IPS-20b (cell line): Measurements from ENCODE around the gene MAP7.
"Not testable (repeated sequence)": the region's sequence is repeated elsewhere in the genome, so short reads cannot be mapped to it uniquely, and the experiment has no call there.

ENCODE experiments used
- H3K27ac ChIP-seq: one replicate; pipeline ENCODE4 v1.5.1; 2013; ENCODE audit warnings: low read length
- H3K27me3 ChIP-seq: 2 replicates; pipeline ENCODE4 v1.6.1; 2013; ENCODE audit warnings: mild to moderate bottlenecking, low read length, inconsistent platforms; ENCODE audit not compliant: insufficient read depth
- H3K36me3 ChIP-seq: 2 replicates; pipeline ENCODE4 v1.6.1; 2013; ENCODE audit warnings: low read depth, mild to moderate bottlenecking, inconsistent platforms, low read length, moderate library complexity; ENCODE audit not compliant: insufficient read depth
- H3K4me1 ChIP-seq: 2 replicates; pipeline ENCODE4 v1.6.1; 2013; ENCODE audit warnings: mild to moderate bottlenecking, control low read depth, inconsistent platforms, low read length, moderate library complexity; ENCODE audit not compliant: insufficient read depth
- H3K4me3 ChIP-seq: 2 replicates; pipeline ENCODE4 v1.5.1; 2013; ENCODE audit warnings: mild to moderate bottlenecking, low read length, inconsistent platforms
- H3K9ac ChIP-seq: 2 replicates; pipeline ENCODE4 v1.6.1; 2013; ENCODE audit warnings: low read depth, mild to moderate bottlenecking, inconsistent platforms, low read length, moderate library complexity
- H3K9me3 ChIP-seq: 2 replicates; pipeline ENCODE4 v1.6.1; 2013; ENCODE audit warnings: mild to moderate bottlenecking, low read depth, low read length, inconsistent platforms; ENCODE audit not compliant: insufficient read depth

Gene MAP7

GRCh38 chr6:136401236-136401635, 149.0 kb downstream of the MAP7 start:
- not testable (repeated sequence) for H3K4me3 ChIP-seq, H3K36me3 ChIP-seq, H3K9me3 ChIP-seq, H3K27me3 ChIP-seq, H3K9ac ChIP-seq, H3K4me1 ChIP-seq, H3K27ac ChIP-seq

GRCh38 chr6:136398453-136398852, 151.8 kb downstream of the MAP7 start:
- Histone ChIP-seq H3K27me3 (no peaks in the 10 kb centered on the region), H3K4me1 (peaks cover 6% of the 10 kb centered on the region; the same call in 1 of the 2 replicates), H3K36me3 (peaks cover 4% of the 10 kb centered on the region; the same call in 1 of the 2 replicates), H3K4me3 (no peak overlapping the region), H3K27ac (no peak overlapping the region), H3K9ac (no peak overlapping the region), H3K9me3 (no peaks in the 10 kb centered on the region)

- Histone ChIP-seq H3K9ac (no peak overlapping the region), H3K27ac (no peak overlapping the region), H3K9me3 (no peaks in the 10 kb centered on the region), H3K36me3 (peaks cover under 1% of the 10 kb centered on the region; the same call in 1 of the 2 replicates), H3K4me1 (peaks cover 6% of the 10 kb centered on the region; the same call in 1 of the 2 replicates), H3K4me3 (no peak overlapping the region), H3K27me3 (no peaks in the 10 kb centered on the region)
These were observed 153.3 kb downstream of the MAP7 start for GRCh38 chr6:136396908-136397307.

GRCh38 chr6:136390959-136391358, 159.3 kb downstream of the MAP7 start:
- H3K9ac ChIP-seq, H3K27ac ChIP-seq, H3K4me3 ChIP-seq, H3K4me1 ChIP-seq, H3K27me3 ChIP-seq, H3K9me3 ChIP-seq: not testable (repeated sequence)
- peaks cover 16% of the 10 kb centered on the region for H3K36me3 ChIP-seq

GRCh38 chr6:136387316-136387715, 162.9 kb downstream of the MAP7 start:
- no peak overlapping the region for H3K4me3 ChIP-seq
- peaks cover 20% of the 10 kb centered on the region for H3K36me3 ChIP-seq
- no peak overlapping the region for H3K27ac ChIP-seq
- no peak overlapping the region for H3K9ac ChIP-seq
- no peaks in the 10 kb centered on the region; the same call in 1 of the 2 replicates for H3K4me1 ChIP-seq
- no peaks in the 10 kb centered on the region for H3K27me3 ChIP-seq
- H3K9me3 ChIP-seq = no peaks in the 10 kb centered on the region

GRCh38 chr6:136383268-136383937, 166.8 kb downstream of the MAP7 start:
- H3K27me3 ChIP-seq = no peaks in the 10 kb centered on the region
- peaks cover 15% of the 10 kb centered on the region for H3K36me3 ChIP-seq
- no peak overlapping the region for H3K27ac ChIP-seq
- H3K4me1 ChIP-seq = no peaks in the 10 kb centered on the region; the same call in 1 of the 2 replicates
- no peak overlapping the region for H3K4me3 ChIP-seq
- no peaks in the 10 kb centered on the region for H3K9me3 ChIP-seq
- H3K9ac ChIP-seq = no peak overlapping the region

- Histone ChIP-seq H3K9ac (no peak overlapping the region), H3K4me3 (no peak overlapping the region), H3K27me3 (no peaks in the 10 kb centered on the region), H3K27ac (no peak overlapping the region), H3K9me3 (no peaks in the 10 kb centered on the region), H3K36me3 (peaks cover 12% of the 10 kb centered on the region), H3K4me1 (no peaks in the 10 kb centered on the region; the same call in 1 of the 2 replicates)
These were observed 167.5 kb downstream of the MAP7 start for GRCh38 chr6:136382676-136383252.

GRCh38 chr6:136378888-136379287, 171.3 kb downstream of the MAP7 start:
- Histone ChIP-seq H3K36me3 (peaks cover 27% of the 10 kb centered on the region; the same call in 1 of the 2 replicates), H3K4me3 (no peak overlapping the region)

GRCh38 chr6:136375836-136376235, 174.4 kb downstream of the MAP7 start:
- H3K4me1 ChIP-seq, H3K9ac ChIP-seq, H3K4me3 ChIP-seq, H3K9me3 ChIP-seq, H3K27ac ChIP-seq, H3K27me3 ChIP-seq: not testable (repeated sequence)
- peaks cover 36% of the 10 kb centered on the region; the same call in 1 of the 2 replicates for H3K36me3 ChIP-seq

More at GRCh38 chr6:136378888-136379287, 171.3 kb downstream of the MAP7 start:
- Histone ChIP-seq H3K27me3 (no peaks in the 10 kb centered on the region), H3K9ac (no peak overlapping the region), H3K27ac (no peak overlapping the region), H3K9me3 (no peaks in the 10 kb centered on the region), H3K4me1 (no peaks in the 10 kb centered on the region; the same call in 1 of the 2 replicates)

- no peak overlapping the region for H3K9ac ChIP-seq
- no peaks in the 10 kb centered on the region for H3K27me3 ChIP-seq
- H3K36me3 ChIP-seq = peaks cover 25% of the 10 kb centered on the region; the same call in 1 of the 2 replicates
- no peaks in the 10 kb centered on the region for H3K9me3 ChIP-seq
- no peaks in the 10 kb centered on the region for H3K4me1 ChIP-seq
- no peak overlapping the region for H3K4me3 ChIP-seq
- H3K27ac ChIP-seq = no peak overlapping the region
These were observed 178.3 kb downstream of the MAP7 start for GRCh38 chr6:136371959-136372358.

GRCh38 chr6:136370988-136371728, 179.1 kb downstream of the MAP7 start:
- H3K9me3 ChIP-seq = no peaks in the 10 kb centered on the region
- no peaks in the 10 kb centered on the region for H3K4me1 ChIP-seq
- no peak overlapping the region for H3K9ac ChIP-seq
- no peaks in the 10 kb centered on the region for H3K27me3 ChIP-seq
- H3K27ac ChIP-seq = no peak overlapping the region
- H3K36me3 ChIP-seq = peaks cover 20% of the 10 kb centered on the region; the same call in 1 of the 2 replicates
- H3K4me3 ChIP-seq = no peak overlapping the region
